ENCODE results near the gene DHRS7C. TPM values are rescaled to one million over a fixed set of nuclear protein-coding genes. Genes with fewer than 3 reads are reported as not detected.
"Not testable (repeated sequence)": the region's sequence is repeated elsewhere in the genome, so short reads cannot be mapped to it uniquely, and the experiment has no call there.

The DHRS7C gene
- total RNA-seq, 1 experiment from 2014 or later = not detected

- DNase-seq (ENCODE audit: low spot score) = no peak
These were observed 18.9 kb upstream of the DHRS7C start for GRCh38 chr17:9810100-9810949.

DNA sequence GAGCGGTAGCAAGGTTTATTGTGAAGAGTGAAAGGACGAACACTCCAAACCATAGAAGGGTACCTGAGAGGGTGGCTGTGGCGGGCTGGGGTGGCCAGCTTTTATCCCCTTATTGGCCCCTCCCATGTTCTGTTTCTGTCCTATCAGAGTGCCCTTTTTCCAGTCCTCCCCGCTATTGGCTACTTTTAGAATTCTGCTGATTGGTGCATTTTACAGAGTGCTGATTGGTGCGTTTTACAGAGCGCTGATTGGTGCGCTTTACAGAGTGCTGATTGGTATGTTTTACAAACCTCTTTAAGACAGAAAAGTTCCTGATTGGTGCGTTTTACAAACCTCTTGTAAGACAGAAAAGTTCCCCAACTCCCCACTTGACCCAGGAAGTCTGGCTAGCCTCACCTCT, 18.0 kb upstream of the DHRS7C start:
- no peak for DNase-seq (ENCODE audit: low spot score)

DNA sequence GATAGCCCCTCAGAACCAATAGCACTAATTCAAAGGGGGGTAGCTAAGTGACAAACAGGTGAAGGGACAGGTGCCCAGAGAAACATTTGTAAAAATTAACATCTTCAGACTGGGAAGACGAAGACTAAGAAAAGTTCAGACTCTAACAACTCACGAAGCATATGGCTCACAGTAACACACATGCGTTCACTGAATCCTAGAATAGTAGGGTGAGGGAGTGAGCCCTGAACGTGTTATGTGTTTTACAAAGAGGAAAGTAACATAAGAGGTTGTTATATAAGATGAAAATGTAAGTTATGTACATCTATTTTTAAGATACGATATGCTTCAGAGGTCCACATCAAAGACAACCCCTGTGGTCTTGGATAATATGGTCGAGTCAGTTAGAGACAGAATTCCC, 15.3 kb upstream of the DHRS7C start:
- no peak for DNase-seq (ENCODE audit: low spot score)

- DNase-seq (ENCODE audit: low spot score) = no peak
These were observed 14.4 kb upstream of the DHRS7C start for GRCh38 chr17:9805769-9806168.

DNA sequence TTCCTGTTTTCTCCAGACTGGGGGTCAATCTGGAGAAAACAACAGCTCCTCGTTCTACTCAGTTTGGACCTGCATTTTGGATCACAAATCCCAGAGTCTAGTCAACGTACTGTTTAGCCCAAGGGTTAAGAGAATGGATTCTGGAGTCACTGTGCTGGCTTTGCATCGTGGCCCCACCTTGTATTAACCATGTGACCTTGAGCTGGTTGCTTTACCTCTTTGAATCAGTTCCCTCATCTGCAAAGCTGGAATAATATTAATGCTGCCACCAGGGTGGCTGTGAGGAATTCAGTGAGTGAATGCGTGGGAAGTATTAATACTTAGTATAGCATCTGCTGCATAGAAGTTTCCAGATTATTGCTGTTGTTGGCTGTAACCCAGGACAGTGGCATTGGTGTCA, 11.3 kb upstream of the DHRS7C start:
- no peak for DNase-seq (ENCODE audit: low spot score)

DNA sequence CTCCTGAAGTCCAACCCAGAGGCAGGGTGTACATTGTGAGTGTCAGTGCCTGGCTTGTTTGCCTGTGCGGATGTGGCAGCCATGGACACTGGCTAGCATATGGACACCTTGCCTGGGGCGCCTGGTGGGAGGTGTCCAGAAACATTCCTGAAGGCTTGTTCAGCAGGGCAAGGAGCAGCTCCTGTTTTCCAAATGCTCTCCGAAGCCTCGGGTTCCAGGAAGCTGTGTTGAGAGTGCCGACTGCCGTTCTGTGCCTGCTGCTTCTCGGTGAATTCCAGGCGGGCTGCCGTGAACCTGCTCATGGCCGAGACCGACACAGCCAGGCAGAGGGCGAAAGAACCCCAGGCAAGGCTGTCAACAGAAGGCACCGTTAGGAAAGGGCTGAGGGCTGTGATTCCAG, 10.9 kb upstream of the DHRS7C start:
- DNase-seq (ENCODE audit: low spot score) = peak; percentile 77

- DNase-seq (ENCODE audit: low spot score) = no peak
These were observed 10.1 kb upstream of the DHRS7C start for GRCh38 chr17:9801505-9801904.

DNA sequence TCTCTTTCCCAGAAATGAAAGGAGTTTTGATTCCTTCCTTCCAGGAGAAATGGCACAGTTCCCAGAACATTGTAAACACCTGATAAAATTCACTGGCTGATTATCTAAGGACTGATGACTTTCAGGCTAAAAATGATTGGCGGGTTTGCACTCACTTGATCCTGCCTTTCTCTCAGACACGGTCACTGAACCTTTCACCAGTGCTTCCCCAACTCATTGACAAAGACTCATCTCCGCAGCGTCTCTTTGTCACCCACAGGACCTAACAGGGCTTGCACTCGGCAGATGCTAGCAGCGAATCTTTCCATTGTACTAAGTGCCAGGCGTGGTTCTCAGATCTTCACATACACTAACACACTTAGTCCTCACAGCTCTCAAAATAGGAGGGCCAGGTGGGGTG, 7.3 kb upstream of the DHRS7C start:
- no peak for DNase-seq (ENCODE audit: low spot score)

- DNase-seq (ENCODE audit: low spot score) = no peak
These were observed 6.6 kb upstream of the DHRS7C start for GRCh38 chr17:9798008-9798407.

GRCh38 chr17:9792181-9792840, 919 bp upstream of the DHRS7C start:
- no peak for DNase-seq (ENCODE audit: low spot score)

- no peak for DNase-seq (ENCODE audit: low spot score)
These were observed 1.1 kb downstream of the DHRS7C start for GRCh38 chr17:9790316-9790715.

DNA sequence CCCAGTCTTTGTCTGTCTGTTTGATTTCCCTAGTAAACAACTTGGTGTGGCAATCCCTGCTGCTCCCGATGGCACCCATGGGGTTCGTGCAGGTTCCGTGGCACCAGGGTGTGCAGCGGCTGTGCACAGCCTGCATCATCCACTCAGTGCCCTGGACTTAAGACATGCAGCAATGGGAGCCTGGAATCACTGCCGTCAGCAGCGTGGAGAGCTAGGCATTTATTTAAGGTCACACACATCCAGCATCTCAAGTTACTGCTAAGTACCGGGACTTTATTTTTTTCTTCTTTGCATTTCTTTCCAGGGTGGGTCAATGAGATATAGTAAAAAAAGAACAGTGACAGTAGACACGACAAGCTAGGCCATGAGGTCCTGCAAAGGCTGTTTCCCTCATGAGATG, 2.8 kb downstream of the DHRS7C start:
- no peak for DNase-seq (ENCODE audit: low spot score)

- no peak for DNase-seq (ENCODE audit: low spot score)
These were observed 6.8 kb downstream of the DHRS7C start for GRCh38 chr17:9784544-9784943.

DNA sequence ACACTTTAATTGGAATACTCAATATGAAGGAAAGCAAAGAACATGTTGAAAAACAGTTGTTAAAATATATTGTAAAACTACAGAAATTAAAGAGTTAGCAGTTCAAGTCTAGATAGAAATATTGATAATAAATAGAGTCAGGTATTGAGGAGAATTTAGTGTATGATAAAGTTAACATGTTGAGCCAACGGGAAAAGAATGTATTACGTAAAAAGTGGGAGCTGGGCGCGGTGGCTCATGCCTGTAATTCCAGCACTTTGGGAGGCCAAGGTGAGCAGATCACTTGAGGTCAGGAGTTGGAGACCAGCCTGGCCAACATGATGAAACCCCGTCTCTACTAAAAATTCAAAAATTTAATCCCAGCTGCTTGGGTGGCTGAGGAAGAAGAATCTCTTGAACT, 7.9 kb downstream of the DHRS7C start:
- DNase-seq (ENCODE audit: low spot score) = not testable (repeated sequence)

GRCh38 chr17:9783050-9783449, 8.3 kb downstream of the DHRS7C start:
- no peak for DNase-seq (ENCODE audit: low spot score)

GRCh38 chr17:9780552-9780951, 10.8 kb downstream of the DHRS7C start:
- DNase-seq (ENCODE audit: low spot score) = no peak

- no peak for DNase-seq (ENCODE audit: low spot score)
These were observed 14.5 kb downstream of the DHRS7C start for GRCh38 chr17:9776911-9777310.

GRCh38 chr17:9772658-9773057, 18.7 kb downstream of the DHRS7C start:
- DNase-seq (ENCODE audit: low spot score) = no peak

- DNase-seq (ENCODE audit: low spot score) = no peak
These were observed 19.9 kb downstream of the DHRS7C start for GRCh38 chr17:9771465-9771864.

- no peak for DNase-seq (ENCODE audit: low spot score)
These were observed 22.2 kb downstream of the DHRS7C start for GRCh38 chr17:9769036-9769695.

- peak; percentile 57 for DNase-seq (ENCODE audit: low spot score)
These were observed 22.9 kb downstream of the DHRS7C start for GRCh38 chr17:9768381-9768934.

- no peak for DNase-seq (ENCODE audit: low spot score)
These were observed 23.9 kb downstream of the DHRS7C start for GRCh38 chr17:9767432-9767991.

Measured in A172 (cell line).